ENCODE measurements around the gene ELAC1.

GRCh38 chr18:50924372-50924771 lies 43.5 kb upstream of the ELAC1 start:
- no peak for TF ChIP-seq POLR2A (IDR thresholded peaks at IDR 0.05)
- no peak for TF ChIP-seq CTCF (IDR thresholded peaks at IDR 0.05)

Data from heart left ventricle (tissue), 13 donors.